CD4-positive, alpha-beta memory T cell (primary cell): ENCODE results near the gene DCBLD1. TPM values are rescaled to one million over a fixed set of nuclear protein-coding genes. Genes with fewer than 3 reads are reported as not detected.

Source experiments
- CTCF ChIA-PET: fragments of 350-600 bp; sonication (Branson Sonifier 250); formaldehyde crosslinking; loops from one replicate; lab custom pipeline; 2021; ENCODE audit warnings: inconsistent platforms; ENCODE audit not compliant: partially characterized antibody; lab: Charles Lee
- POLR2A ChIA-PET: fragments of 350-600 bp; sonication (Branson Sonifier 250); formaldehyde crosslinking; loops from one replicate; lab custom pipeline; 2021; ENCODE audit not compliant: partially characterized antibody; lab: Charles Lee
- DNase-seq, 5 donors: peaks; one replicate each; pipeline versions ENCODE4 v3.0.0 to v3.0.0-alpha.2; 2020 to 2022; ENCODE audit warnings: mixed read lengths in 1 of 5
- H3K27ac ChIP-seq: one replicate; pipeline ENCODE4 v1.7.0; 2013; ENCODE audit warnings: low read depth, low read length
- H3K27me3 ChIP-seq: 2 replicates; pipeline ENCODE4 v1.7.0; 2013; ENCODE audit warnings: mild to moderate bottlenecking, low read length, moderate library complexity; ENCODE audit not compliant: insufficient read depth
- H3K36me3 ChIP-seq: 2 replicates; pipeline ENCODE4 v1.7.0; 2013; ENCODE audit warnings: mild to moderate bottlenecking, low read length, moderate library complexity; ENCODE audit not compliant: insufficient read depth
- H3K4me1 ChIP-seq: 2 replicates; pipeline ENCODE4 v1.7.0; 2013; ENCODE audit warnings: mild to moderate bottlenecking, low read length, moderate library complexity; ENCODE audit not compliant: insufficient read depth
- H3K4me3 ChIP-seq, 2 donors: one replicate each; pipeline ENCODE4 v1.7.0; 2013; ENCODE audit warnings: low read length in 2 of 2, mild to moderate bottlenecking in 1 of 2
- H3K9me3 ChIP-seq, 2 donors: one replicate each; pipeline ENCODE4 v1.7.0; 2013; ENCODE audit warnings: low read length in 2 of 2, control low read depth in 1 of 2; ENCODE audit not compliant: control insufficient read depth in 1 of 2
- H3K27ac Mint-ChIP-seq, 7 donors: one replicate each; pipeline ENCODE4 v1.8.0; 2020 to 2021; ENCODE audit warnings: mixed read lengths in 7 of 7, mild to moderate bottlenecking in 6 of 7, inconsistent platforms in 3 of 7, moderate library complexity in 3 of 7
- H3K27me3 Mint-ChIP-seq, 2 donors: one replicate each; pipeline ENCODE4 v1.8.0; 2020 to 2021; ENCODE audit warnings: mixed read lengths in 2 of 2
- H3K36me3 Mint-ChIP-seq, 2 donors: one replicate each; pipeline ENCODE4 v1.8.0; 2020 to 2021; ENCODE audit warnings: mixed read lengths in 2 of 2, inconsistent platforms in 1 of 2, mild to moderate bottlenecking in 1 of 2
- H3K4me1 Mint-ChIP-seq, 4 donors: one replicate each; pipeline ENCODE4 v1.8.0; 2020 to 2021; ENCODE audit warnings: mixed read lengths in 4 of 4, mild to moderate bottlenecking in 1 of 4
- H3K4me3 Mint-ChIP-seq, 8 donors: one replicate each; pipeline ENCODE4 v1.8.0; 2020 to 2021; ENCODE audit warnings: mixed read lengths in 8 of 8, mild to moderate bottlenecking in 7 of 8, moderate library complexity in 6 of 8, inconsistent platforms in 3 of 8
- H3K9me3 Mint-ChIP-seq, 8 donors: one replicate each; pipeline ENCODE4 v1.8.0; 2020 to 2021; ENCODE audit warnings: mixed read lengths in 8 of 8, mild to moderate bottlenecking in 5 of 8, inconsistent platforms in 3 of 8, moderate library complexity in 1 of 8
- intact Hi-C: fragments of 100-400 bp; cut with micrococcal nuclease; formaldehyde crosslinking; loops from one replicate; pipeline ENCODE4 v1.15.1; 2023
- polyA plus RNA-seq, 2 donors: library from polyadenylated mRNA; unstranded; fragments of 300-500 nt; fragmentation: Illumina TruSeq; gene quantifications; one replicate each; pipeline ENCODE4 v1.2.3, GENCODE V29; 2021
- total RNA-seq, 2 experiments: library from RNA; stranded (reverse); gene quantifications; one replicate each; pipeline ENCODE4 v1.2.3, GENCODE V29; 2021

Gene DCBLD1
- total and polyA plus RNA-seq, 4 experiments from 2014 or later, result 1.4 to 9.7 (median 5.6) TPM

- peaks cover 3% of the 10 kb centered on the region for H3K4me1 ChIP-seq
- Mint-ChIP-seq H3K27me3 (peaks cover 2 to 3% of the 10 kb centered on the region in 2 donors), H3K36me3 (no peaks in the 10 kb centered on the region), H3K9me3 (no peaks in the 10 kb centered on the region), H3K4me1 (peaks cover 2 to 13% (median 5%) of the 10 kb centered on the region in 4 donors), H3K4me3 (no peak overlapping the region), H3K27ac (no peak overlapping the region)
- no peaks in the 10 kb centered on the region for H3K27me3 ChIP-seq
- intact Hi-C loops, result no loop called here
- H3K4me3 ChIP-seq, result no peak overlapping the region
- no peaks in the 10 kb centered on the region for H3K36me3 ChIP-seq
- CTCF ChIA-PET, result interaction anchor here (1.1 to 1.3 kb wide), 2 partner anchors 60 to 109 kb away, joined by 3 read pairs; no protein-coding TSS in a partner anchor
- POLR2A ChIA-PET, result no interaction called here
- no peaks in the 10 kb centered on the region for H3K9me3 ChIP-seq
- no peak for DNase-seq
- H3K27ac ChIP-seq, result no peak overlapping the region
These were observed 13.4 kb downstream of the DCBLD1 start for GRCh38 chr6:117495869-117496268.

GRCh38 chr6:117496383-117496990, 14.0 kb downstream of the DCBLD1 start:
- H3K27ac ChIP-seq, result no peak overlapping the region
- Mint-ChIP-seq H3K4me1 (peaks cover 2 to 13% (median 5%) of the 10 kb centered on the region in 4 donors), H3K27ac (no peak overlapping the region), H3K9me3 (no peaks in the 10 kb centered on the region), H3K27me3 (peaks cover 2 to 3% of the 10 kb centered on the region in 2 donors), H3K36me3 (no peaks in the 10 kb centered on the region), H3K4me3 (peak overlapping the region in 1 of 8 donors; percentile 47)
- H3K9me3 ChIP-seq, result no peaks in the 10 kb centered on the region
- POLR2A ChIA-PET, result no interaction called here
- CTCF ChIA-PET, result interaction anchor here (1.1 to 1.3 kb wide), 2 partner anchors 59 to 108 kb away, joined by 3 read pairs; no protein-coding TSS in a partner anchor
- H3K4me1 ChIP-seq, result peaks cover 3% of the 10 kb centered on the region
- DNase-seq, result no peak
- no peak overlapping the region for H3K4me3 ChIP-seq
- H3K36me3 ChIP-seq, result no peaks in the 10 kb centered on the region
- intact Hi-C loops, result no loop called here
- H3K27me3 ChIP-seq, result no peaks in the 10 kb centered on the region

- POLR2A ChIA-PET, result no interaction called here
- H3K4me1 ChIP-seq, result peaks cover 3% of the 10 kb centered on the region
- H3K9me3 ChIP-seq, result no peaks in the 10 kb centered on the region
- H3K27me3 ChIP-seq, result no peaks in the 10 kb centered on the region
- no peaks in the 10 kb centered on the region for H3K36me3 ChIP-seq
- no peaks in the 10 kb centered on the region for H3K36me3 Mint-ChIP-seq
- H3K27ac Mint-ChIP-seq, result no peak overlapping the region
- H3K4me1 Mint-ChIP-seq, result peaks cover 2 to 13% (median 5%) of the 10 kb centered on the region in 4 donors
- no peak overlapping the region for H3K27ac ChIP-seq
- CTCF ChIA-PET, result no interaction called here
- H3K27me3 Mint-ChIP-seq, result peaks cover 2 to 3% of the 10 kb centered on the region in 2 donors
- no peaks in the 10 kb centered on the region for H3K9me3 Mint-ChIP-seq
- no peak overlapping the region for H3K4me3 Mint-ChIP-seq
- intact Hi-C loops, result no loop called here
- no peak overlapping the region for H3K4me3 ChIP-seq
- no peak for DNase-seq
These were observed 14.8 kb downstream of the DCBLD1 start for GRCh38 chr6:117497237-117497636.

GRCh38 chr6:117498159-117498558, 15.7 kb downstream of the DCBLD1 start:
- Mint-ChIP-seq H3K27ac (peak overlapping the region in 1 of 7 donors; percentile 32), H3K9me3 (no peaks in the 10 kb centered on the region), H3K36me3 (no peaks in the 10 kb centered on the region), H3K4me3 (no peak overlapping the region), H3K27me3 (peaks cover 2 to 3% of the 10 kb centered on the region in 2 donors), H3K4me1 (peaks cover 2 to 13% (median 5%) of the 10 kb centered on the region in 4 donors)
- Histone ChIP-seq H3K36me3 (no peaks in the 10 kb centered on the region), H3K4me3 (no peak overlapping the region), H3K4me1 (peaks cover 3% of the 10 kb centered on the region), H3K27me3 (no peaks in the 10 kb centered on the region), H3K9me3 (no peaks in the 10 kb centered on the region), H3K27ac (no peak overlapping the region)
- ChIA-PET POLR2A (interaction anchor here (0.6 kb wide), 1 partner anchor 14 kb away, joined by 3 read pairs; no protein-coding TSS in a partner anchor), CTCF (no interaction called here)
- intact Hi-C loops, result no loop called here
- DNase-seq, result no peak

GRCh38 chr6:117501722-117502121, 19.2 kb downstream of the DCBLD1 start:
- ChIA-PET CTCF (no interaction called here), POLR2A (no interaction called here)
- H3K36me3 ChIP-seq, result no peaks in the 10 kb centered on the region
- no peaks in the 10 kb centered on the region for H3K9me3 Mint-ChIP-seq
- H3K27me3 ChIP-seq, result no peaks in the 10 kb centered on the region
- H3K36me3 Mint-ChIP-seq, result peaks cover 0 to 2% of the 10 kb centered on the region in 2 donors
- H3K9me3 ChIP-seq, result no peaks in the 10 kb centered on the region
- H3K27ac ChIP-seq, result no peak overlapping the region
- H3K27ac Mint-ChIP-seq, result no peak overlapping the region
- H3K27me3 Mint-ChIP-seq, result peaks cover 2 to 3% of the 10 kb centered on the region in 2 donors
- no peaks in the 10 kb centered on the region for H3K4me1 ChIP-seq
- intact Hi-C loops, result no loop called here
- H3K4me1 Mint-ChIP-seq, result peaks cover under 1 to 8% (median under 1%) of the 10 kb centered on the region in 4 donors
- H3K4me3 ChIP-seq, result no peak overlapping the region
- no peak for DNase-seq
- H3K4me3 Mint-ChIP-seq, result no peak overlapping the region

GRCh38 chr6:117502580-117502979, 20.1 kb downstream of the DCBLD1 start:
- CTCF ChIA-PET, result no interaction called here
- intact Hi-C loops, result no loop called here
- no peaks in the 10 kb centered on the region for H3K36me3 ChIP-seq
- no peak overlapping the region for H3K4me3 Mint-ChIP-seq
- H3K27ac Mint-ChIP-seq, result no peak overlapping the region
- no peaks in the 10 kb centered on the region for H3K4me1 ChIP-seq
- no peaks in the 10 kb centered on the region for H3K27me3 ChIP-seq
- DNase-seq, result no peak
- H3K4me1 Mint-ChIP-seq, result peaks cover 0 to 6% (median 0%) of the 10 kb centered on the region in 4 donors
- no peaks in the 10 kb centered on the region for H3K9me3 Mint-ChIP-seq
- peaks cover 0 to 2% of the 10 kb centered on the region in 2 donors for H3K36me3 Mint-ChIP-seq
- peaks cover 2 to 3% of the 10 kb centered on the region in 2 donors for H3K27me3 Mint-ChIP-seq
- H3K9me3 ChIP-seq, result no peaks in the 10 kb centered on the region
- H3K4me3 ChIP-seq, result no peak overlapping the region
- POLR2A ChIA-PET, result no interaction called here
- no peak overlapping the region for H3K27ac ChIP-seq

GRCh38 chr6:117503211-117503610, 20.7 kb downstream of the DCBLD1 start:
- peaks cover 0 to 4% (median 0%) of the 10 kb centered on the region in 4 donors for H3K4me1 Mint-ChIP-seq

More at GRCh38 chr6:117503211-117503610, 20.7 kb downstream of the DCBLD1 start:
- no peak for DNase-seq
- Histone ChIP-seq H3K9me3 (no peaks in the 10 kb centered on the region), H3K27ac (no peak overlapping the region), H3K4me1 (no peaks in the 10 kb centered on the region), H3K36me3 (no peaks in the 10 kb centered on the region), H3K27me3 (no peaks in the 10 kb centered on the region), H3K4me3 (no peak overlapping the region)
- Mint-ChIP-seq H3K27ac (no peak overlapping the region), H3K4me3 (no peak overlapping the region), H3K9me3 (no peaks in the 10 kb centered on the region), H3K27me3 (peaks cover 2% of the 10 kb centered on the region in 2 donors), H3K36me3 (peaks cover 0 to 2% of the 10 kb centered on the region in 2 donors)
- CTCF ChIA-PET, result no interaction called here
- intact Hi-C loops, result no loop called here
- POLR2A ChIA-PET, result no interaction called here
